ENCODE data around the gene MAP4K4.

The MAP4K4 gene

GRCh38 chr2:101830555-101830954 lies 133.0 kb downstream of the MAP4K4 start:
- peaks cover 65% of the 10 kb centered on the region for H3K36me3 ChIP-seq (ENCODE audit: low read length)
- H3K27ac ChIP-seq (ENCODE audit: low read depth, low read length) = no peak overlapping the region
- H3K9ac ChIP-seq (ENCODE audit: low read length) = no peak overlapping the region
- H3K9me3 ChIP-seq (ENCODE audit: insufficient read depth, low read length) = no peaks in the 10 kb centered on the region
- H3K79me2 ChIP-seq (ENCODE audit: insufficient read depth, low read length) = 0 out of 2 replicates have a peak, but pooled peaks cover 11% of the 10 kb centered on the region
- H4K20me1 ChIP-seq (ENCODE audit: low read depth, low read length) = peaks cover 27% of the 10 kb centered on the region
- H3K27me3 ChIP-seq (ENCODE audit: low read length) = no peaks in the 10 kb centered on the region
- H3K9me2 ChIP-seq (replicated peaks; ENCODE audit: insufficient read depth, low read length) = no peaks in the 10 kb centered on the region
- H3K4me3 ChIP-seq (ENCODE audit: insufficient read depth, low read length, poor library complexity, severe bottlenecking) = no peak overlapping the region
- H3K4me2 ChIP-seq (ENCODE audit: low read depth, low read length, poor library complexity, severe bottlenecking) = no peak overlapping the region
- H3F3A ChIP-seq (ENCODE audit: insufficient read depth) = peaks cover 8% of the 10 kb centered on the region; the same call in 1 of the 2 replicates
- TF ChIP-seq, protein P1, sequence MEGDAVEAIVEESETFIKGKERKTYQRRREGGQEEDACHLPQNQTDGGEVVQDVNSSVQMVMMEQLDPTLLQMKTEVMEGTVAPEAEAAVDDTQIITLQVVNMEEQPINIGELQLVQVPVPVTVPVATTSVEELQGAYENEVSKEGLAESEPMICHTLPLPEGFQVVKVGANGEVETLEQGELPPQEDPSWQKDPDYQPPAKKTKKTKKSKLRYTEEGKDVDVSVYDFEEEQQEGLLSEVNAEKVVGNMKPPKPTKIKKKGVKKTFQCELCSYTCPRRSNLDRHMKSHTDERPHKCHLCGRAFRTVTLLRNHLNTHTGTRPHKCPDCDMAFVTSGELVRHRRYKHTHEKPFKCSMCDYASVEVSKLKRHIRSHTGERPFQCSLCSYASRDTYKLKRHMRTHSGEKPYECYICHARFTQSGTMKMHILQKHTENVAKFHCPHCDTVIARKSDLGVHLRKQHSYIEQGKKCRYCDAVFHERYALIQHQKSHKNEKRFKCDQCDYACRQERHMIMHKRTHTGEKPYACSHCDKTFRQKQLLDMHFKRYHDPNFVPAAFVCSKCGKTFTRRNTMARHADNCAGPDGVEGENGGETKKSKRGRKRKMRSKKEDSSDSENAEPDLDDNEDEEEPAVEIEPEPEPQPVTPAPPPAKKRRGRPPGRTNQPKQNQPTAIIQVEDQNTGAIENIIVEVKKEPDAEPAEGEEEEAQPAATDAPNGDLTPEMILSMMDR (IDR thresholded peaks at IDR 0.05; ENCODE audit: insufficient read depth, low read length, poor library complexity, severe bottlenecking) = no peak
- TF ChIP-seq EZH2phosphoT487 (conservative IDR thresholded peaks at IDR 0.05; ENCODE audit: low read length) = no peak
- no peak overlapping the region for H2AFZ ChIP-seq (ENCODE audit: low read depth, low read length, severe bottlenecking)

GRCh38 chr2:101831351-101831865 lies 133.9 kb downstream of the MAP4K4 start:
- Histone ChIP-seq H3K27me3 (ENCODE audit: low read length) (no peaks in the 10 kb centered on the region), H4K20me1 (ENCODE audit: low read depth, low read length) (peaks cover 24% of the 10 kb centered on the region), H3K9me3 (ENCODE audit: insufficient read depth, low read length) (no peaks in the 10 kb centered on the region), H3K4me2 (ENCODE audit: low read depth, low read length, poor library complexity, severe bottlenecking) (no peak overlapping the region), H3K9me2 (replicated peaks; ENCODE audit: insufficient read depth, low read length) (no peaks in the 10 kb centered on the region), H3F3A (ENCODE audit: insufficient read depth) (peaks cover 8% of the 10 kb centered on the region; the same call in 1 of the 2 replicates), H3K4me3 (ENCODE audit: insufficient read depth, low read length, poor library complexity, severe bottlenecking) (no peak overlapping the region), H3K36me3 (ENCODE audit: low read length) (peaks cover 65% of the 10 kb centered on the region), H3K27ac (ENCODE audit: low read depth, low read length) (no peak overlapping the region), H3K79me2 (ENCODE audit: insufficient read depth, low read length) (0 out of 2 replicates have a peak, but pooled peaks cover 11% of the 10 kb centered on the region), H2AFZ (ENCODE audit: low read depth, low read length, severe bottlenecking) (no peak overlapping the region), H3K9ac (ENCODE audit: low read length) (no peak overlapping the region)
- TF ChIP-seq, protein P1 (IDR thresholded peaks at IDR 0.05; ENCODE audit: insufficient read depth, low read length, poor library complexity, severe bottlenecking) = peak; percentile 68
- no peak for TF ChIP-seq EZH2phosphoT487 (conservative IDR thresholded peaks at IDR 0.05; ENCODE audit: low read length)

DNA sequence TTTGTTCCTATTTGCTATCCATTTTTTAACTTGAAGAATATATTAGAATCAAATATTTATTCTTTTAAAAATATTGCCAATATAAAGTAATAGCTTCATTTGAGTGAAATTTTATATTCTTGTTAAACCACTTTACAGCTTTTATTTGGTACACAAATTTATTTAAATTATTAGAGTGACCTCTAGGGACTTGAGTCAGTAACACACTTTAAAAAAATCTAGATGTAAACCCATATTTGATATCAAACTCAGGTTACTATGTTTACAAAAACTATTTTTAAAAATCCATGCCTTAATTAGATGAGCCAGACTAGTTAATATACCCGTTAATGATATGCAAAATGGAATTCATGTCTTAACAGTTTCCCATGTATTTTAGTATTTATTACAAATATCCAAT lies 134.6 kb downstream of the MAP4K4 start:
- H3K9me2 ChIP-seq (replicated peaks; ENCODE audit: insufficient read depth, low read length) = no peaks in the 10 kb centered on the region
- no peak for TF ChIP-seq EZH2phosphoT487 (conservative IDR thresholded peaks at IDR 0.05; ENCODE audit: low read length)
- TF ChIP-seq, protein P1 (IDR thresholded peaks at IDR 0.05; ENCODE audit: insufficient read depth, low read length, poor library complexity, severe bottlenecking) = no peak
- H3K4me2 ChIP-seq (ENCODE audit: low read depth, low read length, poor library complexity, severe bottlenecking) = no peak overlapping the region
- peaks cover 8% of the 10 kb centered on the region; the same call in 1 of the 2 replicates for H3F3A ChIP-seq (ENCODE audit: insufficient read depth)
- no peak overlapping the region for H2AFZ ChIP-seq (ENCODE audit: low read depth, low read length, severe bottlenecking)
- H4K20me1 ChIP-seq (ENCODE audit: low read depth, low read length) = peaks cover 24% of the 10 kb centered on the region
- H3K4me3 ChIP-seq (ENCODE audit: insufficient read depth, low read length, poor library complexity, severe bottlenecking) = no peak overlapping the region
- peaks cover 58% of the 10 kb centered on the region for H3K36me3 ChIP-seq (ENCODE audit: low read length)
- 0 out of 2 replicates have a peak, but pooled peaks cover 9% of the 10 kb centered on the region for H3K79me2 ChIP-seq (ENCODE audit: insufficient read depth, low read length)
- no peak overlapping the region for H3K27ac ChIP-seq (ENCODE audit: low read depth, low read length)
- no peaks in the 10 kb centered on the region for H3K9me3 ChIP-seq (ENCODE audit: insufficient read depth, low read length)
- no peak overlapping the region for H3K9ac ChIP-seq (ENCODE audit: low read length)
- H3K27me3 ChIP-seq (ENCODE audit: low read length) = no peaks in the 10 kb centered on the region
